ENCODE results near the gene OLAH.
"Not testable (repeated sequence)": the region's sequence is repeated elsewhere in the genome, so short reads cannot be mapped to it uniquely, and the experiment has no call there.

Gene OLAH

GRCh38 chr10:15043674-15044073, at the start of gene OLAH:
Gene OLAH (plus strand): TSS chr10:15043943. CDS start chr10:15047289, 3,346 bp downstream.
- no peak for DNase-seq

- DNase-seq: no peak
Observed at GRCh38 chr10:14995964-14996565, 47.7 kb upstream of the OLAH start.

- DNase-seq: not testable (repeated sequence)
Observed at GRCh38 chr10:15013530-15013929, 30.2 kb upstream of the OLAH start.

- no peak for DNase-seq
Observed at GRCh38 chr10:15015451-15015850, 28.3 kb upstream of the OLAH start.

GRCh38 chr10:15020966-15021365, 22.8 kb upstream of the OLAH start:
- DNase-seq: not testable (repeated sequence)

- DNase-seq: not testable (repeated sequence)
Observed at GRCh38 chr10:15023079-15023478, 20.7 kb upstream of the OLAH start.

- DNase-seq: not testable (repeated sequence)
Observed at GRCh38 chr10:15024017-15025004, 19.4 kb upstream of the OLAH start.

- DNase-seq: not testable (repeated sequence)
Observed at GRCh38 chr10:15025040-15025439, 18.7 kb upstream of the OLAH start.

- DNase-seq: no peak
Observed at GRCh38 chr10:15027741-15028140, 16.0 kb upstream of the OLAH start.

GRCh38 chr10:15035385-15036301, 8.1 kb upstream of the OLAH start:
- DNase-seq: peak; percentile 5

- DNase-seq: no peak
Observed at GRCh38 chr10:15037691-15038090, 6.1 kb upstream of the OLAH start.

GRCh38 chr10:15038416-15038815, 5.3 kb upstream of the OLAH start:
- no peak for DNase-seq

- DNase-seq: no peak
Observed at GRCh38 chr10:15045380-15045779, 1.6 kb downstream of the OLAH start.

- no peak for DNase-seq
Observed at GRCh38 chr10:15046626-15047025, 2.9 kb downstream of the OLAH start.

- no peak for DNase-seq
Observed at GRCh38 chr10:15049533-15049932, 5.8 kb downstream of the OLAH start.

- no peak for DNase-seq
Observed at GRCh38 chr10:15052121-15052520, 8.4 kb downstream of the OLAH start.

- DNase-seq: no peak
Observed at GRCh38 chr10:15053061-15053460, 9.3 kb downstream of the OLAH start.

GRCh38 chr10:15058689-15059088, 14.9 kb downstream of the OLAH start:
- no peak for DNase-seq

GRCh38 chr10:15059914-15060313, 16.2 kb downstream of the OLAH start:
- DNase-seq: no peak

- no peak for DNase-seq
Observed at GRCh38 chr10:15060638-15061037, 16.9 kb downstream of the OLAH start.

GRCh38 chr10:15067154-15067553, 23.4 kb downstream of the OLAH start:
- no peak for DNase-seq

GRCh38 chr10:15068802-15069201, 25.1 kb downstream of the OLAH start:
- no peak for DNase-seq

GRCh38 chr10:15069230-15069629, 25.5 kb downstream of the OLAH start:
- no peak for DNase-seq
